B cell (primary cell): ENCODE data around the gene RORC. TPM values are rescaled to one million over a fixed set of nuclear protein-coding genes. Genes with fewer than 3 reads are reported as not detected.
"Not testable (repeated sequence)": the region's sequence is repeated elsewhere in the genome, so short reads cannot be mapped to it uniquely, and the experiment has no call there.

Source experiments
- ATAC-seq: fragments of 200-7000 bp; cut with Tn5 transposase; one replicate; pipeline ENCODE4 v1.10.0; 2021; ENCODE audit warnings: low read depth, mild to moderate bottlenecking, moderate number of reproducible peaks, moderate library complexity
- CTCF ChIA-PET: fragments of 350-600 bp; sonication (Branson Sonifier 250); formaldehyde crosslinking; loops from one replicate; lab custom pipeline; 2021; ENCODE audit warnings: antibody characterized with exemption, inconsistent platforms; lab: Charles Lee
- POLR2A ChIA-PET: fragments of 350-600 bp; sonication (Branson Sonifier 250); formaldehyde crosslinking; loops from one replicate; lab custom pipeline; 2021; ENCODE audit warnings: antibody characterized with exemption; lab: Charles Lee
- DNase-seq: peaks from one replicate; pipeline ENCODE4 v3.0.0; 2013
- H2AFZ ChIP-seq: 2 replicates; pipeline ENCODE4 v1.6.1; 2012; ENCODE audit warnings: mild to moderate bottlenecking, low read depth, low read length; ENCODE audit not compliant: insufficient read depth, poor library complexity, severe bottlenecking
- H3K27ac ChIP-seq, 2 donors: 1 replicate in 1 of 2; 2 replicates in 1 of 2; pipeline ENCODE4 v1.5.1; 2012 to 2013; ENCODE audit warnings: low read length in 2 of 2, mild to moderate bottlenecking in 2 of 2, moderate library complexity in 1 of 2
- H3K27me3 ChIP-seq, 4 experiments: fragments of 200-600 bp in 1 of 4; sonication (generic) in 1 of 4; replicated peaks in 1 of 4; 1 replicate in 2 of 4; 2 replicates in 2 of 4; pipeline versions ENCODE4 v1.6.1 to v1.7.0; 2013 to 2016; ENCODE audit warnings: low read length in 3 of 4, mild to moderate bottlenecking in 2 of 4, mixed read lengths in 1 of 4, moderate library complexity in 1 of 4; ENCODE audit not compliant: insufficient read depth in 4 of 4, control insufficient read depth in 3 of 4; ENCODE audit errors: control extremely low read depth in 1 of 4
- H3K36me3 ChIP-seq, 2 experiments: replicated peaks in 1 of 2; 1 replicate in 1 of 2; 2 replicates in 1 of 2; pipeline versions ENCODE4 v1.6.1 to v1.7.1; 2013; ENCODE audit warnings: low read length in 1 of 2; ENCODE audit not compliant: insufficient read depth in 2 of 2, control insufficient read depth in 1 of 2; ENCODE audit errors: control extremely low read depth in 1 of 2, extremely low read depth in 1 of 2
- H3K4me1 ChIP-seq, 2 donors: fragments of 200-600 bp in 1 of 2; sonication (generic) in 1 of 2; 1 replicate in 1 of 2; 2 replicates in 1 of 2; pipeline versions ENCODE4 v1.5.1 to v1.6.1; 2013 to 2017; ENCODE audit warnings: low read length in 2 of 2; ENCODE audit not compliant: control insufficient read depth in 2 of 2, insufficient read depth in 2 of 2
- H3K4me2 ChIP-seq: replicated peaks from 2 replicates; pipeline ENCODE3; 2012; ENCODE audit warnings: mild to moderate bottlenecking, low read depth, low read length; ENCODE audit not compliant: poor library complexity, severe bottlenecking
- H3K4me3 ChIP-seq, 5 experiments: fragments of 200-600 bp in 1 of 5; sonication (generic) in 1 of 5; 1 replicate in 3 of 5; 2 replicates in 2 of 5; pipeline versions ENCODE4 v1.5.1 to v1.7.0; 2011 to 2016; ENCODE audit warnings: low read length in 4 of 5, mild to moderate bottlenecking in 4 of 5, low read depth in 2 of 5, control low read depth in 1 of 5, moderate library complexity in 1 of 5; ENCODE audit not compliant: insufficient read depth in 1 of 5; ENCODE audit errors: control extremely low read depth in 1 of 5, extremely low read depth in 1 of 5
- H3K79me2 ChIP-seq: fragments of 200-600 bp; sonication (generic); one replicate; pipeline ENCODE4 v1.6.0; 2016; ENCODE audit warnings: low read length; ENCODE audit not compliant: control insufficient read depth, insufficient read depth
- H3K9ac ChIP-seq: fragments of 200-600 bp; sonication (generic); 2 replicates; pipeline ENCODE4 v1.6.1; 2017; ENCODE audit warnings: mild to moderate bottlenecking, low read length, moderate library complexity
- H3K9me3 ChIP-seq, 3 donors: one replicate each; pipeline versions ENCODE4 v1.6.1 to v1.7.1; 2013; ENCODE audit warnings: low read length in 2 of 3; ENCODE audit not compliant: control insufficient read depth in 2 of 3, insufficient read depth in 1 of 3; ENCODE audit errors: control extremely low read depth in 1 of 3
- H4K20me1 ChIP-seq: 2 replicates; pipeline ENCODE4 v1.6.0; 2012; ENCODE audit warnings: mild to moderate bottlenecking, low read length; ENCODE audit not compliant: insufficient read depth, control insufficient read depth, poor library complexity, severe bottlenecking
- H3K27ac Mint-ChIP-seq: one replicate; pipeline ENCODE4 v1.8.0; 2021; ENCODE audit warnings: mixed read lengths
- H3K27me3 Mint-ChIP-seq: one replicate; pipeline ENCODE4 v1.8.0; 2021; ENCODE audit warnings: mixed read lengths
- H3K4me1 Mint-ChIP-seq: one replicate; pipeline ENCODE4 v1.8.0; 2021; ENCODE audit warnings: mixed read lengths
- H3K4me3 Mint-ChIP-seq: one replicate; pipeline ENCODE4 v1.8.0; 2021; ENCODE audit warnings: mixed read lengths
- H3K9me3 Mint-ChIP-seq: one replicate; pipeline ENCODE4 v1.8.0; 2022; ENCODE audit warnings: mixed read lengths; ENCODE audit not compliant: insufficient read depth
- CTCF ChIP-seq: fragments of 200-600 bp; IDR thresholded peaks from one replicate; pipeline ENCODE4 v1.8.0; 2022; ENCODE audit warnings: antibody characterized with exemption, mild to moderate bottlenecking
- EZH2 ChIP-seq: IDR thresholded peaks from 2 replicates; pipeline ENCODE4 v1.6.1; 2012; ENCODE audit warnings: borderline replicate concordance, low read depth, mild to moderate bottlenecking, moderate library complexity, low read length; ENCODE audit not compliant: insufficient read depth, poor library complexity, severe bottlenecking
- WGBS: methylation state at CpG from one replicate; pipeline ENCODE4 v1.1.5; 2013; ENCODE audit warnings: missing lambda C conversion rate; ENCODE audit not compliant: insufficient coverage; 5-methylcytosine and 5-hydroxymethylcytosine counted together
- intact Hi-C: fragments of 100-400 bp; cut with micrococcal nuclease; formaldehyde crosslinking; loops from one replicate; pipeline ENCODE4 v1.10.0; 2022
- polyA plus RNA-seq: library from polyadenylated mRNA; depleted of rRNA; stranded (reverse); fragments of >200 nt; gene quantifications from 2 replicates; pipeline ENCODE4 v1.2.3, GENCODE V29; 2012
- total RNA-seq, 2 donors: library from RNA; stranded (reverse); fragments of 120-200 nt in 1 of 2; gene quantifications; 1 replicate in 1 of 2; 2 replicates in 1 of 2; pipeline versions ENCODE4 v1.2.3 to v1.2.4, GENCODE V29; 2013 to 2022

RORC gene
- total and polyA plus RNA-seq, 2 donors (not counting 1 experiment from before 2014, with no cell fraction given): 0.15 TPM; not detected in 1

- Mint-ChIP-seq H3K4me3 (no peak overlapping the region), H3K27ac (no peak overlapping the region), H3K4me1 (no peaks in the 10 kb centered on the region), H3K27me3 (no peaks in the 10 kb centered on the region), H3K9me3 (no peaks in the 10 kb centered on the region)
- intact Hi-C loops: no loop called here
- H3K27me3 ChIP-seq: no peaks in the 10 kb centered on the region
- no peaks in the 10 kb centered on the region for H3K4me1 ChIP-seq
- no peaks in the 10 kb centered on the region for H3K9me3 ChIP-seq
- 100% methylated on average over 2 of the region's 3 CpGs for WGBS
- no peaks in the 10 kb centered on the region for H4K20me1 ChIP-seq
- ChIA-PET POLR2A (no interaction called here), CTCF (no interaction called here)
- no peak for ATAC-seq
- no peak overlapping the region for H2AFZ ChIP-seq
- peaks cover 0 to 18% of the 10 kb centered on the region in 2 experiments for H3K36me3 ChIP-seq
- H3K4me2 ChIP-seq: no peak overlapping the region
- no peak overlapping the region for H3K9ac ChIP-seq
- TF ChIP-seq EZH2 (no peak), CTCF (no peak)
- H3K4me3 ChIP-seq: no peak overlapping the region
- DNase-seq: no peak
- H3K79me2 ChIP-seq: no peaks in the 10 kb centered on the region
- H3K27ac ChIP-seq: no peak overlapping the region
Observed at GRCh38 chr1:151782741-151783140, 48.9 kb downstream of the RORC start.

GRCh38 chr1:151782026-151782425 lies 49.6 kb downstream of the RORC start:
- H3K4me1 ChIP-seq, H3K27me3 ChIP-seq, H3K4me3 ChIP-seq, H3K9ac ChIP-seq, H3K4me1 Mint-ChIP-seq, ATAC-seq, DNase-seq, CTCF ChIA-PET, H3K9me3 Mint-ChIP-seq, H3K9me3 ChIP-seq, H3K4me2 ChIP-seq, intact Hi-C loops, H3K79me2 ChIP-seq, H3K27ac Mint-ChIP-seq, H3K4me3 Mint-ChIP-seq, H3K27ac ChIP-seq, POLR2A ChIA-PET, H2AFZ ChIP-seq, H3K27me3 Mint-ChIP-seq, H4K20me1 ChIP-seq: not testable (repeated sequence)
- 97% methylated on average over 3 of the region's 5 CpGs for WGBS
- peaks cover 0 to 19% of the 10 kb centered on the region in 2 experiments for H3K36me3 ChIP-seq

- WGBS: 69% methylated on average over 3 of the region's 5 CpGs
- H2AFZ ChIP-seq, H3K4me2 ChIP-seq, H3K4me3 ChIP-seq, H3K27ac ChIP-seq, H3K9me3 Mint-ChIP-seq, H4K20me1 ChIP-seq, H3K79me2 ChIP-seq, CTCF ChIA-PET, H3K9me3 ChIP-seq, POLR2A ChIA-PET, intact Hi-C loops, H3K4me1 Mint-ChIP-seq, H3K9ac ChIP-seq, DNase-seq, H3K27ac Mint-ChIP-seq, H3K27me3 ChIP-seq, ATAC-seq, H3K4me3 Mint-ChIP-seq, H3K4me1 ChIP-seq, H3K27me3 Mint-ChIP-seq: not testable (repeated sequence)
- H3K36me3 ChIP-seq: peaks cover 0 to 30% of the 10 kb centered on the region in 2 experiments
Observed at GRCh38 chr1:151780736-151781135, 50.9 kb downstream of the RORC start.
